ENCODE measurements around the gene GATB.

The GATB gene

DNA sequence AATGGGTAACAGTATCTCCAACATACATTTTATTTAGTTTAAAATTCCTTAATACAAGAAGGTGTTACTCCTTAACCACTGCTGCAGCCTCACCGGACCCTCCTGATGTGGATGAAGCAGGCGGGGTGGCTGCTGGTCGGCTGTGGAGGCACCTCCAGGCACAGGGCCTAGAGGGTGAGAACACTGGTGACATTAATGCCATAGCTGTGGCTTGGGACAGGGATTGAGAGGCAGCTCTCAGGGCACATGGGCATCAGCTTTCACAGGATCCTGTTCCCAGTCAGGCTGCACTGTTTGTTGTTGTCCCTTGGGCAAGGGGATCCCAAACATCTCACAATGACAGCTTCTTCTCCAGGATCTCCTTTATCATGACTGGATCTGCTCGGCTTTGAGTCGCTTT, 90.0 kb downstream of the GATB start:
- no peak for DNase-seq

DNA sequence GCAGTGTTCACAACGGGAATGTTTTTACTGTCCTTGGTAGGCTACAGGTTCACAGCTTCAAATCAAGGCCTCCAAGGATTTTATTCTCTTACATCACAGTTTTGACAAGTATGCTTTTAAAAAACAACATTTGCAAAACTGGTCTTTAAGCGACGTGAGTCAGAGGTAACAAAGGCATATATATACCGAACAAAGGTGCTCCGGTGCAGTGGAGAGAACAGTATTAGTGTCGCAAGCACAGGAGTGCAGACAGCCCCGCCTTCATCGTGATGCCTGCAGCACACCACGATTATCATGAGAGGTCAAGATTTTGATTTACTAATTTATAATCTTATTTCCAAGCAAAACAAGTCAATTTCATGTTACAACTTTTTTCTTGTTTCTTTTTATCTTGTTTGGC, 90.8 kb downstream of the GATB start:
- no peak for DNase-seq

DNA sequence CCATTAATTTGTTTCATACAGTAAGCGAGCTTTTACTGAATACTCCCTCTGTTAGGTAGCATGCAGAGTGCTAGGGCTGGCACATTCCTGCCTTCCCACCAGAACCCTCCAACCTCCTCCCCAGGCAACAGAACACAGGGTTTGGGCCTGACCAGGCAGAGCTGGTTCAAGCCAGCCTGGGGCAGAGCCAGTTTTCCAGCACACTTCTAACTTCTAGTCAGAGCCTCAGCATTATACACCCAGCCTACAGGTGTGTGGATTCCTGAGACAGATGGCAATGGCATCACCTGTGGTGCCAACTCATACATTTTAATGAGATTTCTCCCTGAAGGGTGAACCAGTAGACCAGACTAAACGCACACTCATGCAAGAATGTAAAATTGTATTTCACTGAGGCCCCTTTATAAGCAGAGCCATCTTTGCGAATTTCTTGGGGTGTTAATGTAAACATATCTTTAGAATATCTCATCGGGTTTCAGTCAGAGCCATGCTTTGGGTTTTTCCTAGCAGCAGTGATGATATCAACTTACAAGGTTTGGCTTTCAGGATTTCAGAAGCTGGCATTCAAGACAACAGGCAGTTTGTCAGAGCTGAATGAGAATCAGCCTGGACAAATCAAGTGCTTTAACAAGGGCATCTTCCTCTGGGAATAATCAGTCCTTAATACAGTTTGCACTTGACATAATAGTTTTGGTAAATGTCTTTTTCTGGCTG, 92.0 kb downstream of the GATB start:
- no peak for DNase-seq

DNA sequence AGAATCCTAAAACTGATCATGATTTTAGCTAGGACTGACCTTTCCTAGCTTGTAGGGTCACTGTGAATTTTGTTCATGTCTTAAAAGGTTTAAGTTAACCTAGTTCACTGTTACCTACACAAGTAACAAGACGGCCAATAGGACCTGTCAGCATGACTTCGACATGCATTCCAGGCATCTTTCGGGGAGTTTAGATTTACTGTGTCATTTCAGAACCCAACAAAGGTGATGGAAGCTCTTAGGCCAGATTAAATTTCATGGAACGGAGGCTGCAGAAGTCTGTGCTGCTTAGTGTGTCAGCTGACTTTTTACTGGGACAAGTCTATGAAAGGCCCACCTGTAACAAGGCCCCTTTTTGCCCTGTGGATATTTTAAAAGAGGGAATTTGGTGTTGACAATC, 93.1 kb downstream of the GATB start:
- DNase-seq: no peak

DNA sequence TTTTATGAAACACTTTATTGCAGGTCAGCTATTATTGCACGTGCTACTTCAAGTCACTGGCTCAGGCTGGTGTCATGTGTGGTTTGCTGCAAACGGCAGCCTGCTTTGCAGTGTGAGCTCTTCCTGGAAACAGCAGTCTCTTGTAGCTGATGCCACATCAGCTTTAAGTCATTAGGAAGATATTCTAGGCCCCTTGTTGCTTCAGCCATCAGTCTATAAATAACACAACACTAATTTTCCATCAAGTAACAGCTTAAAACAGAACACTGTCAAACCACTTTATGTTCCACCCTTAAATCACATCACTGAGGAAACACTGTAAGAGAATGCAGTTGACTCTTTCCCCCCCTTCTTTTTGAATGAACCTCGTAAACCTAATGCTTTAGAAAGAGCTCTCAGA, 93.8 kb downstream of the GATB start:
- no peak for DNase-seq

DNA sequence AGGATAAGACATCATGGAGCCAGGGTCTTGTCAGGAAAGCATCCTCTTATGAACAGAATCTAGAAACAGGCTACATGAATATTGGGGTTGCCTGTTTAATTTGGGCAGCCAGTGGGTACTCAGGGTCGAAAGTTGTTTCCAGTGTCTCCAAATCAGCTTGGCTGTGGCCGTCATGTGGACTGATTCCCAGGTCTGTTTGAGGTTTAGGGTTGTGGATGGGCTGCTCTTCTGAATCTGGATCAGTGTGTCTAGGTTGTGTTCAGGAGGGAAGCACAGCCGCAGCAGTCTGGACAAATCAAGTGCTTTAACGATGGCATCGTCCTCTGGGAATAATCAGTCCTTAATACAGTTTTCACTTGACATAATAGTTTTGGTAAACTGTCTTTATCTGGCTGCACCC, 94.3 kb downstream of the GATB start:
- DNase-seq: no peak

DNA sequence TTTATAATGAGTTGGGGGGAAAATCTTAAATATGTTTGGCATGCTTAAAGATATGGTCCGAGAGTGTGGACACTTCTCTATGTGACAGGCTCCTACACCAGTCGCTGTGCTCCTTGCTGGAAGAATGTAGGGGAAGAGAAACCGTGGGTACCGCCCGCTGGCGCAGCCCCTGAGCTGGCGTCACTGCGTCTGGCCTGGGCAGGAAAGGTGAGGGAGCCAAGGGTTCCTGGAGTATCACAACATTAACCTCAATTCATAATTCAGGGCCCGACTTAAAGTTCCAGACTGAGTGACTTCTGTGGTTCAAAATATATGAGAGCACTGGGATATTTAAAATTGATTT, 95.1 kb downstream of the GATB start:
- DNase-seq: no peak

DNA sequence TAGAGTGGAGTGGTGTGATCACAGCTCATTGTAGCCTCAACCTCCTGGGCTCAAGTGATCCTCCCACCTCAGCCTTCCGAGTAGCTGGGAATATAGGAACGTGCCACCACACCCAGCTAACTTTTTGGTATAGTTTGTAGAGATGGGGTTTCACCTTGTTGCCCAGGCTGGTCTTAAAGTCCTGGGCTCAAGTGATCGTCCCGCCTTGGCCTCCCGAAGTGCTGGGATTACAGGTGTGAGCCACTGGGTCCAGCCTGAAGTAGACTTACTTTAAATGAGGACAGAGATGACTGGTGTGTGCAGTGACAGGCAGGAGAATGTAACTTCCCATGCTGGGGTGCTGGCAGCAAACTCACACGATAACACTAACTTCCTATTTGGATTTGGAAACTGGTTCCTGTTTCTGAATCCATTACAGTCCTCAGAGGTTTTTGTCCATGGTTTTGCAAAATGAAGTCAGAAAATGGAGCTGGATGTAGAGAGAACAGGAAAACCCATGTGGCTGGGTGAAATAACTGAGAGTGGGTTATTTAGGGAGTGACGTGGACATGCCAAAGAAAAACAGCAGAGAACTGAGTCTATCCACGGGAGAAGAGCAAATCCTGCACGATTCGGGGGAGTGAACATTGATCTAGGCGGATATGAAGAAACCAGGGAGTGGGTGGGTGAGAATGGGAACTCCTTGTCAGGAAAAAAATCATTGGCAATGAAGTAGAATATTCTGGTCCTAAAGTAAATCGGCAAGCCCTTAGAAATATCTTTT, 95.6 kb downstream of the GATB start:
- DNase-seq: no peak

DNA sequence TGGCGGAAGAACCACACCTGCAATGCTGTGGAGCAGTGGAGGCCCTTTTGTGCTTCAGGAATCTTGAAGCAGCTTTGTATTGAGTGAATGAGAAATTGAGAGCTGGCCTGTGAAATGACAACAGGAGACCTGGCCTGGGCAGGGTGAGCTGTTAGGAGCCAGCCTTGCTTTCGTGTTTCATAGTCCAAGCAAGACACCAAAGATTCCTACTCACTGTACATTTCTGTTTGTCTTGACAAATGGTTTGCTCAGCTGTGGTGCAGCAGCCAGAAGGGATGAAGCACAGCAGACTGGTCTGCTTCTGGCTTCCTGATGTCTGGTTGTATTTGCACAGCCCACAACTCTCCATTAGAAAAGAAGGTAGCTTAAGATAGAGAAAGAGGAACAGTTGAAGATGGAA, 96.5 kb downstream of the GATB start:
- DNase-seq: no peak

DNA sequence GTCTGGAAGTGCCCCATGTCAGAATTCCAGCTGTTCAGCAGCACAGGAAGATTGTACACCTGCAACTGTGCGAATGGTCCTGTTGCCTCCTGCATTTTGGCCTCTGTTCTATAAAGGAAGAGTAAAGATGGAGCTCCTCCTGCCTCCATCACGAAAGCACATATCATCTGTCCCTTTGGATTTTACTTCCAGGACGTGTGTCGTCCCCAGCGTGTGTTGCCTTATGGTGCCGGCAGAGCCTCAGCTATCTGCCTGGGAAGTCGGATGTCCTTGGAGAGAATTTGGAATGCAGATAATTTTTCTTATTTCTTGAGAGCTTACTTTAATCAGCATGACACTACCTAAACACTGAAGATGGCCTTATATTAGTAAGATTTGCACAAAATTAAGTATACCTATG, 97.7 kb downstream of the GATB start:
- no peak for DNase-seq

DNA sequence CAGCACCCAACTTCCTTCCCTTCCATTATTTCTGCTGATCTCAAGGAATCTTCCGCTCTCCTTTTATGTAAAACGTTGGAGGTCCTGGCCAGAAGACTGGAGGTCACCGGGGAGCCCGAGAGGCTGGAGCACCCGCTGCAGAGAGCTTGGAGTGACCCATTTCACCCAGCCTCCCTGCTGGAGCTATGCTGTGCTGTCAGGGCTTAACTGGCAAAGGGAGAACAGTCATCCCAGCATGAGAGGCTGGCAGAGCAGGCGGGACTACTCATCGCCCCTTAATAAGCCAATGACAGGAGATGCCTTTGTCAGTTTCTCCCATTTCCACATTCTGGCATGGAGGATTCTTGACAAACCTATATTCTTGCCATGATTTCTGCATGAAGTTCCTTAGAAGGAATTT, 98.9 kb downstream of the GATB start:
- DNase-seq: no peak

DNA sequence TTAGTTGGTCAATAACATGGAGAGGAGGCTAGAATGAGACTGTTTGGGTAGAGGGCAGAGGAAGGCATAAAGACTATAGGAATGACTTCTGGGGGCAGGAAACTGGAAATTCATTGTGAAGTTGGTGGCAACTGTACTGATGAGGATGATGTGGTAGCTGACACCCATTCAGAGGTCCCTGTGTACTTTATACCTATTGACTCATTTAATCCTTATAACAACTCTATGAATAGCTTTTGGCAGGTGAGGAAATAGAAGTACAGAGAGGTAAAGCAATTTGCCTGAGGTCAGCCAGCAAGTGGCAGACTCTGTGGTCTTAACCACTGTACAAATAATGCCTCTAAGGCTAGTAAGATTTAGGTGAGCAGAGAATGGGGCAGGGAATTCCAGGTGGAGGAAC, 100.1 kb downstream of the GATB start:
- DNase-seq: no peak

DNA sequence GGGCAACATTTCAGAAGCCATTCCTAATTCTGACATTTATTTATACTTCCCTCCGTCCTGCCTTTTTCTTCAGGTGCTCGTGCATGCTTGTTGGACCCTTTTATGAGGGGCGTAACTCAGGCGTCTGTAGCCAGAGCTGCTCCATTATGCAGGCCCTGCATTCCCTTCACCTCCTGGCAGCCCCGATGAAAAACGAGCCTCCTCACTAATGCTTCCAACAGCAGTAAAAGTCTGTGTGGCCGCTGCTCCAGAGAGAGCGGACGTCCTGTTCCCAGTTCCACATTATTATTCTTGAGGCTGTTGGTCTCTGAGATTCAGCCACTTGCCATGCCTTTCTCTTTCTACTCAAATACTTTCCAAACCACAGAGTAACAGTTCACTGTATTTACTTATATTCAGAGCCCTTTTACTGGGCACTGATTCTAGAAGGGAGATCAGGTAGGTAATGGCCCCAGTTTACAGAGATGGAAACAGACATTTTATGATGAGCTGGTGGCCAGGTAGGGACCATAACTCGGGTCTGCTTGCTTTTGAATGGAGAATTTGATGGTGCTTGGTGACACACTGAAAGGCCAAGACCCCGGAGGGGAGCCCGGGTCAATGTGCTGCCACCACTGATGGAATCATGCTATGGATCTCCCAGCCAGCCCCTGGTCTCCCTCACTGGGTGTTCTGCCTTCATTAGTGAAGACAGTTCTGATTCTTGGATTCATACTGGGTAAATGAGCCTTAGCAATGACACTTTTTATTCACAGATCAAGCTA, 101.0 kb downstream of the GATB start:
- no peak for DNase-seq

DNA sequence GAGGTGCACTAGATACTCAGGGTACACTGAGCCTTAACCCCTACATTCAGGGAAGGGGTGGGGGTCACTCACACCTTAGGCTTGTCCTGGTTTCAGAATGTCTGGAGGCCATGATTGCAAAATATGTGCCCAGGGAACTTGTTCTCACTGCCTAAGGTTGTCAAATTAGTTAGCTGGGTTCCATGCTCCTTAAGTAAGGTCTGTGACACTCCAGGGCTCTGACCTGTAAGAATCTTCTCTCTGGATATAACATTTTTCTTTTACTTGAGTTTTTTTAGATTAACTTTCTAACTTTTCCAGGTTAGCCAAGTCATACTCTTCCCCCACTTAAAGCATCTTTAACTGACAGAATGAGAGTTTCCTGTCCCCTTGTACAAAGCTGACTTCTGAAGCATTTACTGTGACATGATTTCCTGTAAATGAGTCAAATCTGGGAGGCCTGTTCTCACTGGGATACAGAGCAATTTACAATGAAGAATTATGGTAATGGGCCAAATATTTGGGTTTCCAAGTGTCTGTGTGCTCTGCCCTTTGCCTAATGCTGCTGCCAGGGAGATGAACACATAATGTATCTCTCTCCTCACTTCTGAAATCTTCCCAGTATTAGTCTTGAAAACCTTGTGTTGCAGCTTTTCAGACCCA, 101.7 kb downstream of the GATB start:
- DNase-seq: no peak

DNA sequence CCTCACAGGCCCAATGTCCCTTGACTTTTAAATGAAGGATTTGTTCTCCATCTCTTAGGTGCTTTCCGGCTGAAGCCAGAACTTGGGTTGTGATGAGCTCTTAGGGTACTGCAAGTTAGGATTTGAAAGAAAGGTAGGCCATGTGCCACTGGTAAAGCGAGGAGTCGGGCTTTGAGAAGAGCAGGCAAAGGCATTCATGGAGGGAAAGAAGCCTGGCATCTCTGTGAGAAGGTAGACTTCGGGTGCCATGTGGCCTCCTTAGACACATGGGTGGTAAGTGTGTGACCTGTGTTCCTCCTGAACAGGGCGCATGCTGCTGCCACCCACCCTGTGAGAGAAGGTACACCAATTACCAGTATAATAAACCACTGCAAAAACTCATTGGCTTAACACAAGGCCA, 102.9 kb downstream of the GATB start:
- DNase-seq: no peak

DNA sequence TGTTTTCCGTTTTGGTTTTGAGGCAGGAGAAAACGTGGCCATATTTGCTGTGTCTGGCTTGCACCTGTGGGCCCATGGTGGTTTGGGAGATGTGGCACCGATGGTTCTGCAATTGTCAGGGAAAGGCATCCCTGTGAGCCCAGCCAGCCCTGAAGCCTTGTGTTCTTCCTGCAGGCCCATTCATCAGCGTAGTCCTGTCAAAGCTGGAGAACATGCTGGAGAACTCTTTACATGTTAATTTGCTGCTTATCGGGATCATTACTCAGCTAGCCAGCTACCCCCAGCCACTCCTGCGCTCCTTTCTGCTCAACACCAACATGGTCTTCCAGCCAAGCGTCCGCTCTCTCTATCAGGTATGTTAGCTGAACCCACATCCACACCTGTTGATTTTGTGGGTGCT, 104.7 kb downstream of the GATB start:
- no peak for DNase-seq

DNA sequence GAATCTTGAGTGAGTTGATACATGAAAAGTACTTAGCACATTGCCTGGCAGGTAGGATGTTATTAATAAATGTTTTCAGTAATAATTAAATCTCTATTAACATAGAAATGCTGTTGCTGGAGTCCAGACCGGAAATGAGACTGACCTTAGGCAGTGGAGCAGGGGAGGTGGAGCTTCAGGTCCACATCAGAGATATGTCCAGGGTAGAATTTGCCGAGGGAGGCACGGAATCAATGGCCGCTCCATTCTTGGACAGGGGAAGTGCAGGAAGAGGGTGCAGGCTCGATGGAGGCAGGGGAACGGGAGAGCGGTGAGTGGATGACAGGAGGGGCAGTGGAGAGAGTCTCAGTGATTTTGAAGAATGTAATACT, 107.3 kb downstream of the GATB start:
- DNase-seq: no peak

DNA sequence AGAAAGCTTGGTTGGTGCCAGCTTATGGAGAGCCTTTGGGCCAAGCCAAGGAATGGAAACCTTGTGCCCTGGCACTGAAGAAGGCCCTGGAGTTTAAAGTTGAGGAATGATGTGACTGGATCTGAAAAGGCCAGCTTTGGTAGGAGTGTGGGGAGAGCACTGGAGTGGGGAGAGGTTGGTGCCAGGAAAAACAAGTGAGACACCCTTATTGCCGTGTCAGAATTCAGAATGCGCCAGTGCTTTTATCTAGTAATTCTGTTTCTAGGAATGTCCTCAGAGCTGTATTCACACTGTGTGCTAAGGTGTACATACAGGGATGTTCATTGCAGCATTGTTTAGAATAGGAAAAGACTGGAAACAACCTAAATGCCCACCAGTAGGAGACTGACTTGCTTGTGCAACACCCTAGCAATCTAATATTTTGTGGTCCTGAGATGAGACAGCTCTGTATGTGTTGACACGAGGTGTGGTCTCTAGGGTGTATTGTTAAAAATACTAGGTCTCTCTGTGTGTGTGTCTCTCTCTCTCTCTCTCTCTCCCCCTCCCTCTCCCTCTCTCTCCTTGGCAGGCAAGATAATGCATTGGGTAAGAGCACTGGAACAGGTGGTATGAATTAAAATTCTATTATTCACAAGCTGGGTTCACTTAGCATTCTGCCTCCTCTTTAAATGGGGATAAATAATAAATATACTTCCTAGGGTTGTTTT, 107.8 kb downstream of the GATB start:
- DNase-seq: no peak

DNA sequence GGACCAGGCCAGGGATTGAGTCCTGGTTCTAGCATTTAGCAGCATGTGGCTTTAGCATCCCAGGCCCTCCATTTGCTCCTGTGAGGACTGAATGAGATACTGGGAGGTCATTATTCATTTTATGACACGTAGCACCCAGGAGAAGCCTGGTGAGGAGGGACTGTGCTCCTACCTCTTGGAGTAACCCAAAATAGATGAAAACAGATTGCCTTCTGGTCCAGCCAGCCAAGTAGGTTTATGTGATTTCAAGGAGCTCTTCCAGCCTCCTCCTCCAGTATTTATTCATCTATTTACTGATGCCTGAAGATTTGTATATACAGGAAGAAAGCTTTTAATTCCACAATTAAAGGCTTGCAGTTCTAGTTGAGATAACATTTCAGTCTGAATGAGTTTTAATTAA, 109.3 kb downstream of the GATB start:
- no peak for DNase-seq

DNA sequence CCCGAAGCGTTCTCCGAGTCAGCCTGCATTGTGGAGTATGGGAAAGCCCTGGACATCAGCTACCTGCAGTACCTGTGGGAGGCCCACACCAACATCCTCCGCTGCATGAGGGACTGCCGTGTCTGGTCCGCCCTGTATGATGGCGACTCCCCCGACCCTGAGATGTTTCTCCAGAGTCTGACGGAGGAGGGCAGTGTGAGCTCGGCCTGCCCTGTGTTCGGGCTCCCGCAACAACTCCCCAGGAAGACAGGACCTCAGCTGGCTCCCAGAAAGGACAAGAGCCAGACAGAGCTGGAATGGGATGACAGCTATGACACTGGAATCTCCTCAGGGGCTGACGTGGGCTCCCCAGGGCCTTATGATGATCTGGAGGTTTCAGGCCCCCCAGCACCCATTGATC, 111.3 kb downstream of the GATB start:
- no peak for DNase-seq

DNA sequence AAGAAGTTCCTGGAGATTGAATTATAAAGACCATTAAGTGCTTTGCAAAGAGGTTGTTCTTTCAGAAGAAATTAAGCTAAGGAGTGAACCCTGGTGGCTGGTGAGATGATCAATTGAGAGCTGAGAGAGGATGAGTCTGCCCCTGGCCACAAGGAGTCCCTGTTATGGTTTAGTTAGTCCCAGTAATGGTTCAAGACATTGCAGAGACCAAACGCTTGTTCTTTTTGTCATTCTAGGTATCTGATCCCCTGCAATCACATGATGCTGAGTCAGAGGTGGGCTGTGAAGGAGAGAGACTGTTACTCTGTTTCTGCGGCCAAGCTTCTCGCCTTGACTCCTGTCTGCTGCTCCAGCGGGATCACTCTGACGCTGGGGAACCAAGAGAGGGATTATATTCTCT, 114.5 kb downstream of the GATB start:
- DNase-seq: no peak

DNA sequence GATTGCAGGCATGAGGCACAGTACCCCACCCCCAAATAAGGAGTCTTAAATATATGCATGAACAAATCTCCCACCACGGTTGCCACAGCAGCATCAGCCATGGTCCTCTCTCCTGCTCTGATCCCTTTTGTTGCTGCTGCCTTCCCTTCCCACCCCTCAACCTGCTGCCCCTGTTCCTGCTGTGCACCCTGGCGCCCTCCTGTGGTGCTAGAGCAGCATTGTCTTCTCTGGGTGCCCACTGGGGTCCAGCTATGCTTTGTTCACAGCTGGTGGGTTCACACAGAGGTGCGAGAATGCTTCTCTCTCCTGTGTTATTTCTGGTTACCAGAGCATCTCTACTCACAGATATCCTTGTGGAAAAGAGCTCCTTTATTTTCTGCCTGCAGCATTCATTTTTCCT, 116.2 kb downstream of the GATB start:
- no peak for DNase-seq

DNA sequence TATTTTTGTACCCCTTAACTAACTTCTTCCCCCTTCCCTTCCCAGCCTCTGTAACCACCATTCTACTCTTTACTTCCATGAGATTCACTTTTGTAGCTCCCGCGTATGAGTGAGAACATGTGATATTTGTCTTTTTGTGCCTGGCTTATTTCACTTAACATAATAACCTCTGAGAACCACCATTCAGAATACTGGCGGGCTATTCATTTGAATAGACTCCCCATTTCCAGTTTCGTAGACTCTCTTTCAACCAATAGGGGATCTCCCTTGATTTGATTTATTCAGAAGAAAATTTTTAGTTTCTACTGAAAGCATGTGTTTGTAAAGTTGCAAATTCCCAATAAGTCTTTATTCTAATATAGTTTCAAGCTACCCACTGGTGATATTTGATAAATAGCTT, 117.2 kb downstream of the GATB start:
- DNase-seq: no peak

Measured in activated CD4-positive, CD25-positive, alpha-beta regulatory T cell (primary cell).